Parathyroid adenoma (tissue), 2 donors: ENCODE data around the gene OR2H2.

Experiments
- H2AFZ ChIP-seq: fragments of 300-600 bp; sonication (generic); one replicate; pipeline ENCODE4 v1.7.0; 2017; ENCODE audit warnings: antibody characterized with exemption, mild to moderate bottlenecking
- H3K27ac ChIP-seq: fragments of 300-600 bp; sonication (generic); one replicate; pipeline ENCODE4 v1.7.0; 2017
- H3K27me3 ChIP-seq: fragments of 300-600 bp; sonication (generic); one replicate; pipeline ENCODE4 v1.7.0; 2017; ENCODE audit warnings: low read length; ENCODE audit not compliant: control insufficient read depth, insufficient read depth
- H3K36me3 ChIP-seq: fragments of 300-600 bp; sonication (generic); one replicate; pipeline ENCODE4 v1.7.0; 2017; ENCODE audit warnings: low read length; ENCODE audit not compliant: control insufficient read depth, insufficient read depth
- H3K4me1 ChIP-seq: fragments of 300-600 bp; sonication (generic); one replicate; pipeline ENCODE4 v1.7.0; 2017; ENCODE audit warnings: control low read depth
- H3K4me2 ChIP-seq: fragments of 300-600 bp; sonication (generic); one replicate; pipeline ENCODE4 v1.7.0; 2017; ENCODE audit warnings: low read length
- H3K4me3 ChIP-seq: fragments of 300-600 bp; sonication (generic); one replicate; pipeline ENCODE4 v1.7.0; 2017; ENCODE audit warnings: low read depth, low read length
- H3K79me2 ChIP-seq: fragments of 300-600 bp; sonication (generic); one replicate; pipeline ENCODE4 v1.7.0; 2017; ENCODE audit warnings: control low read depth
- H3K9ac ChIP-seq: fragments of 300-600 bp; sonication (generic); one replicate; pipeline ENCODE4 v1.7.0; 2017; ENCODE audit warnings: mild to moderate bottlenecking
- H3K9me3 ChIP-seq: fragments of 300-600 bp; sonication (generic); one replicate; pipeline ENCODE4 v1.7.0; 2017; ENCODE audit warnings: low read length; ENCODE audit not compliant: control insufficient read depth
- TF ChIP-seq, protein P1 (sequence below): fragments of 300-600 bp; sonication (generic); IDR thresholded peaks from one replicate; pipeline ENCODE4 v1.7.0; 2017; ENCODE audit warnings: antibody characterized with exemption, mild to moderate bottlenecking
- donor health status: primary hyperparathyroidism.

Gene OR2H2

DNA sequence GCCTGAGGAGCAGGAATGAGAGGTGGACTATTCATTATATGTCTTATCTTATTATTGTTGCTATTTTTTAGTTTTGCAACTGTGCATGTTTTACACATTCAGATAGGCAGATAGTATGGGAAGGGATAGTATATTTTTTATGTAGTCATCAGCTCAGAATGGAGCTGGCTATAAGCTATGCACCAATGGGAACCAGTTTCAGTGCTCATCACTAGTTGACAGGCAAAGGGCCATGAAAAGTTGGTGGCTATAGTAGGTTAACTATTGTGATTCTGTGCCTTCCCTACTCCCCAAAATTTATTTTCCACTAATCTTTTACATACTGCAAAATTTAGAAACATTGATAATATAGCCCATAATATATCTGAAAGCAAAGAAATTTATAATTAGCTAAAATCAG is 20.0 kb upstream of the OR2H2 start:
- H3K27ac ChIP-seq = no peak overlapping the region
- no peak overlapping the region for H3K4me3 ChIP-seq
- H3K4me1 ChIP-seq = no peaks in the 10 kb centered on the region
- TF ChIP-seq, protein P1, sequence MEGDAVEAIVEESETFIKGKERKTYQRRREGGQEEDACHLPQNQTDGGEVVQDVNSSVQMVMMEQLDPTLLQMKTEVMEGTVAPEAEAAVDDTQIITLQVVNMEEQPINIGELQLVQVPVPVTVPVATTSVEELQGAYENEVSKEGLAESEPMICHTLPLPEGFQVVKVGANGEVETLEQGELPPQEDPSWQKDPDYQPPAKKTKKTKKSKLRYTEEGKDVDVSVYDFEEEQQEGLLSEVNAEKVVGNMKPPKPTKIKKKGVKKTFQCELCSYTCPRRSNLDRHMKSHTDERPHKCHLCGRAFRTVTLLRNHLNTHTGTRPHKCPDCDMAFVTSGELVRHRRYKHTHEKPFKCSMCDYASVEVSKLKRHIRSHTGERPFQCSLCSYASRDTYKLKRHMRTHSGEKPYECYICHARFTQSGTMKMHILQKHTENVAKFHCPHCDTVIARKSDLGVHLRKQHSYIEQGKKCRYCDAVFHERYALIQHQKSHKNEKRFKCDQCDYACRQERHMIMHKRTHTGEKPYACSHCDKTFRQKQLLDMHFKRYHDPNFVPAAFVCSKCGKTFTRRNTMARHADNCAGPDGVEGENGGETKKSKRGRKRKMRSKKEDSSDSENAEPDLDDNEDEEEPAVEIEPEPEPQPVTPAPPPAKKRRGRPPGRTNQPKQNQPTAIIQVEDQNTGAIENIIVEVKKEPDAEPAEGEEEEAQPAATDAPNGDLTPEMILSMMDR = no peak
- no peak overlapping the region for H2AFZ ChIP-seq
- no peak overlapping the region for H3K9ac ChIP-seq
- H3K79me2 ChIP-seq = no peaks in the 10 kb centered on the region
- H3K36me3 ChIP-seq = no peaks in the 10 kb centered on the region
- no peaks in the 10 kb centered on the region for H3K9me3 ChIP-seq
- no peak overlapping the region for H3K4me2 ChIP-seq
- H3K27me3 ChIP-seq = peaks cover 5% of the 10 kb centered on the region

DNA sequence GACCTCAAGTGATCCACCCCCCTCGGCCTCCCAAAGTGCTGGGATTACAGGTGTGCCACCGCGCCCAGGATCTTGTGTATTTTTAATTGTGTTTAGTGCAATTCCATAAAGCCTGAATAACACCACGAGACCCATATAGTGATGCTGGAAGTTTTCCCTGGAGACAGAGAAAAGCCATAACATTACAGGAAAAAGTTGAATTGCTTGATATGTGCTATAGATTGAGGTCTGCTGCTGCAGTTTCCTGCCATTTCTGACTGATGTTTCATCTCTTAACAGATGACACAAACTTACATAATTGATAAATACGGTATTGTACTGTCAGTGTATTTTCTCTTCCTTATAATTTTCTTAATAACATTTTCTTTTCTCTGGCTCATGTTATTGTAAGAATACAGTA is 18.1 kb upstream of the OR2H2 start:
- Histone ChIP-seq H3K36me3 (no peaks in the 10 kb centered on the region), H3K4me3 (no peak overlapping the region), H3K9me3 (no peaks in the 10 kb centered on the region), H3K79me2 (no peaks in the 10 kb centered on the region), H3K9ac (no peak overlapping the region), H3K4me1 (no peaks in the 10 kb centered on the region), H3K4me2 (no peak overlapping the region), H3K27me3 (no peaks in the 10 kb centered on the region), H3K27ac (no peak overlapping the region), H2AFZ (no peak overlapping the region)
- TF ChIP-seq, protein P1 = no peak

DNA sequence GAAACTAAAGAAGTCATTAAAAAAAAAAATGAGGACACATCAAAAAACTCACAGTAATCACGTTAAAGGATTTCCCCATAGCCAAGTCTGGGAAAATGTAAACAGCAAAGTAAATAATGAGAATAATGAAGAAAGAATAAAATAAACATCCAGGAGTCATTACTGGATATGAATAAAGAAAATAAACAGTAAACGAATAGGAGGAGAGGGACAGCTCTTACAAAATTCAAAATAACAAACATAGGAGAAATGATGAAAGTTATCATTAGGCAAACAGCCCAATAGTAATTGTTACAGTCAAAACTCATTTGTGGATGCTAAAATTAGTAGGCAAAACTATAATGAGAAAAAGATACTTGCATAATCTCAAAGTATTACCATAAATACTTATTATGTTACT is 17.4 kb upstream of the OR2H2 start:
- no peak overlapping the region for H3K4me2 ChIP-seq
- H3K4me1 ChIP-seq = no peaks in the 10 kb centered on the region
- no peaks in the 10 kb centered on the region for H3K36me3 ChIP-seq
- H3K4me3 ChIP-seq = no peak overlapping the region
- no peaks in the 10 kb centered on the region for H3K79me2 ChIP-seq
- H3K27me3 ChIP-seq = no peaks in the 10 kb centered on the region
- no peaks in the 10 kb centered on the region for H3K9me3 ChIP-seq
- TF ChIP-seq, protein P1 = no peak
- no peak overlapping the region for H3K9ac ChIP-seq
- H3K27ac ChIP-seq = no peak overlapping the region
- no peak overlapping the region for H2AFZ ChIP-seq

DNA sequence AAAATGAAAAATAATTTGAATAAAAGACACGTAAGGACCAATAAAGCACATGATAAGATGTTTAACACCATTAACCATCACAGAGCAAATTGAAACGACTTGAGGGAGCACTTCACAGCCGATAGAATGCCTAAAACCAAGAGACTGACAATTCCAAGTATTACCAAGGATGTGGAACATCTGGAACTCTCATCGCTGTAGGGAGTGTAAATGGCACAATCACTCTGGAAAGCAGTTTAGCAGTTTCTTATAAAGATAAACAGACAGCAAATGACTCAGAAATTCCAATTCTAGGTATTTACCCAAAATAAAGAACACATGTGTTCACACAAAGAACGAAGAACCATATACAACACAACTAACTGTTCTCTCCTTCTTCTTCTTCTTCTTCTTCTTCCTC is 16.9 kb upstream of the OR2H2 start:
- Histone ChIP-seq H3K9me3 (no peaks in the 10 kb centered on the region), H3K27me3 (no peaks in the 10 kb centered on the region), H3K4me3 (no peak overlapping the region), H2AFZ (no peak overlapping the region), H3K79me2 (no peaks in the 10 kb centered on the region), H3K4me1 (no peaks in the 10 kb centered on the region), H3K9ac (no peak overlapping the region), H3K36me3 (no peaks in the 10 kb centered on the region), H3K27ac (no peak overlapping the region), H3K4me2 (no peak overlapping the region)
- TF ChIP-seq, protein P1 = no peak

DNA sequence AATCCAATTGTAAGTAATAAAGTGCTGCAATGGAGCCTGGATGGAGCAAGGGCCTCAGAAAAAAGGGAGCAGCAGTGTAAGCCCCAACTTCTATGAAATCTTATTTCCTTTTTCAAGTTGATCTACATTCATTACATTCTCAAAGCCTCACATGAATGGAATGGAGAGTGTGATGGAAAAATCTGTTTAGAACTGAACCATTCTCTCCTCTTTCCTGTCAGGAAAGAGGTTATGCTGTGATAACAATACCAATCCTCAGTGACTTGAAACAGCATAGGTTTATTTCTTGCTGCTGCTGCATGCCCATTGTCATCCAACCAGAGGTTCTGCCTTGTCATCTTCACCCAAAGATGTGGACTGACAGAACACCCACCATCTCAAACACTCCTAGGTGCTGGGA is 8.9 kb upstream of the OR2H2 start:
- Histone ChIP-seq H3K27ac (no peak overlapping the region), H3K4me1 (no peaks in the 10 kb centered on the region), H2AFZ (no peak overlapping the region), H3K79me2 (no peaks in the 10 kb centered on the region), H3K27me3 (no peaks in the 10 kb centered on the region), H3K9me3 (no peaks in the 10 kb centered on the region), H3K36me3 (no peaks in the 10 kb centered on the region), H3K9ac (no peak overlapping the region), H3K4me2 (no peak overlapping the region), H3K4me3 (no peak overlapping the region)
- TF ChIP-seq, protein P1 = no peak
